ENCODE data around the gene KIAA1958.

KIAA1958 gene

GRCh38 chr9:112570671-112571167 is 84.1 kb downstream of the KIAA1958 start:
- H3K4me3 ChIP-seq (ENCODE audit: low read length): no peak overlapping the region
- DNase-seq (ENCODE audit: low read depth): no peak
- no peak for TF ChIP-seq CTCF (IDR thresholded peaks at IDR 0.05; ENCODE audit: insufficient read depth, low read depth, low read length, missing control alignments)

GRCh38 chr9:112571624-112572355 is 85.2 kb downstream of the KIAA1958 start:
- no peak for TF ChIP-seq CTCF (IDR thresholded peaks at IDR 0.05; ENCODE audit: insufficient read depth, low read depth, low read length, missing control alignments)
- no peak for DNase-seq (ENCODE audit: low read depth)
- H3K4me3 ChIP-seq (ENCODE audit: low read length): no peak overlapping the region

GRCh38 chr9:112572416-112572815 is 85.8 kb downstream of the KIAA1958 start:
- H3K4me3 ChIP-seq (ENCODE audit: low read length): no peak overlapping the region
- DNase-seq (ENCODE audit: low read depth): no peak
- no peak for TF ChIP-seq CTCF (IDR thresholded peaks at IDR 0.05; ENCODE audit: insufficient read depth, low read depth, low read length, missing control alignments)

- H3K4me3 ChIP-seq (ENCODE audit: low read length): no peak overlapping the region
- no peak for DNase-seq (ENCODE audit: low read depth)
- no peak for TF ChIP-seq CTCF (IDR thresholded peaks at IDR 0.05; ENCODE audit: insufficient read depth, low read depth, low read length, missing control alignments)
These were observed 87.4 kb downstream of the KIAA1958 start for GRCh38 chr9:112574008-112574407.

GRCh38 chr9:112575107-112575506 is 88.5 kb downstream of the KIAA1958 start:
- TF ChIP-seq CTCF (IDR thresholded peaks at IDR 0.05; ENCODE audit: insufficient read depth, low read depth, low read length, missing control alignments): no peak
- no peak overlapping the region for H3K4me3 ChIP-seq (ENCODE audit: low read length)
- DNase-seq (ENCODE audit: low read depth): no peak

GRCh38 chr9:112581469-112582176 is 95.0 kb downstream of the KIAA1958 start:
- no peak overlapping the region for H3K4me3 ChIP-seq (ENCODE audit: low read length)
- DNase-seq (ENCODE audit: low read depth): no peak
- TF ChIP-seq CTCF (IDR thresholded peaks at IDR 0.05; ENCODE audit: insufficient read depth, low read depth, low read length, missing control alignments): no peak

Data from epithelial cell of esophagus (primary cell).